Measurements from ENCODE around the gene KPNA2.
"Not testable (repeated sequence)": the region's sequence is repeated elsewhere in the genome, so short reads cannot be mapped to it uniquely, and the experiment has no call there.

- TF ChIP-seq, protein P1, sequence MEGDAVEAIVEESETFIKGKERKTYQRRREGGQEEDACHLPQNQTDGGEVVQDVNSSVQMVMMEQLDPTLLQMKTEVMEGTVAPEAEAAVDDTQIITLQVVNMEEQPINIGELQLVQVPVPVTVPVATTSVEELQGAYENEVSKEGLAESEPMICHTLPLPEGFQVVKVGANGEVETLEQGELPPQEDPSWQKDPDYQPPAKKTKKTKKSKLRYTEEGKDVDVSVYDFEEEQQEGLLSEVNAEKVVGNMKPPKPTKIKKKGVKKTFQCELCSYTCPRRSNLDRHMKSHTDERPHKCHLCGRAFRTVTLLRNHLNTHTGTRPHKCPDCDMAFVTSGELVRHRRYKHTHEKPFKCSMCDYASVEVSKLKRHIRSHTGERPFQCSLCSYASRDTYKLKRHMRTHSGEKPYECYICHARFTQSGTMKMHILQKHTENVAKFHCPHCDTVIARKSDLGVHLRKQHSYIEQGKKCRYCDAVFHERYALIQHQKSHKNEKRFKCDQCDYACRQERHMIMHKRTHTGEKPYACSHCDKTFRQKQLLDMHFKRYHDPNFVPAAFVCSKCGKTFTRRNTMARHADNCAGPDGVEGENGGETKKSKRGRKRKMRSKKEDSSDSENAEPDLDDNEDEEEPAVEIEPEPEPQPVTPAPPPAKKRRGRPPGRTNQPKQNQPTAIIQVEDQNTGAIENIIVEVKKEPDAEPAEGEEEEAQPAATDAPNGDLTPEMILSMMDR (optimal IDR thresholded peaks at IDR 0.05 in 1 of 3, IDR thresholded peaks at IDR 0.05 in 1 of 3, conservative IDR thresholded peaks at IDR 0.05 in 1 of 3; ENCODE audit: extremely low read depth in 1 of 3, insufficient read depth in 2 of 3, low read length in 3 of 3): not testable (repeated sequence)
- TF ChIP-seq EZH2 (IDR thresholded peaks at IDR 0.05; ENCODE audit: low read length): not testable (repeated sequence)
These were observed 16.1 kb downstream of the KPNA2 start for GRCh38 chr17:68051321-68052312.

All from keratinocyte (primary cell).